GM12878 (cell line): ENCODE data around the gene THADA. TPM values are rescaled to one million over a fixed set of nuclear protein-coding genes. Genes with fewer than 3 reads are reported as not detected.

Experiments
- CREB1 ChIP-seq: IDR thresholded peaks from 2 replicates; pipeline ENCODE4 v1.6.1; 2012; ENCODE audit warnings: low read depth, mild to moderate bottlenecking, inconsistent platforms
- E4F1 ChIP-seq: fragments of 450-650 bp; IDR thresholded peaks from 2 replicates; pipeline ENCODE4 v1.6.1; 2018; ENCODE audit warnings: borderline replicate concordance, mild to moderate bottlenecking; ENCODE audit not compliant: partially characterized antibody
- GABPA ChIP-seq: IDR thresholded peaks from 2 replicates; pipeline ENCODE4 v1.6.1; 2014; ENCODE audit warnings: antibody characterized with exemption, low read depth, mild to moderate bottlenecking, inconsistent platforms
- IRF5 ChIP-seq: fragments of 450-650 bp; IDR thresholded peaks from 2 replicates; pipeline ENCODE4 v1.6.1; 2017; ENCODE audit warnings: borderline replicate concordance
- MTA2 ChIP-seq: fragments of 450-650 bp; IDR thresholded peaks from 2 replicates; pipeline ENCODE4 v1.6.1; 2016; ENCODE audit warnings: low read depth, mild to moderate bottlenecking, moderate library complexity
- PML ChIP-seq: IDR thresholded peaks from 2 replicates; pipeline ENCODE4 v1.6.1; 2012; ENCODE audit warnings: low read length, inconsistent platforms
- POLR2AphosphoS2 ChIP-seq: IDR thresholded peaks from 2 replicates; pipeline ENCODE4 v1.6.1; 2011; ENCODE audit warnings: low read depth, mild to moderate bottlenecking, low read length, improper control_type of control experiment, moderate library complexity
- RAD21 ChIP-seq: IDR thresholded peaks from 2 replicates; pipeline ENCODE4 v1.6.1; 2011; ENCODE audit warnings: mild to moderate bottlenecking, low read depth, low read length, moderate library complexity; ENCODE audit not compliant: insufficient read depth
- SMAD5 ChIP-seq: IDR thresholded peaks from 2 replicates; pipeline ENCODE4 v1.6.1; 2016; ENCODE audit warnings: antibody characterized with exemption, low read depth
- SREBF1 ChIP-seq: IDR thresholded peaks from 2 replicates; pipeline ENCODE4 v1.6.1; 2012; ENCODE audit warnings: mild to moderate bottlenecking, low read length
- TCF3 ChIP-seq: IDR thresholded peaks from 2 replicates; pipeline ENCODE4 v1.6.1; 2012; ENCODE audit warnings: low read depth, mild to moderate bottlenecking, low read length, borderline replicate concordance; ENCODE audit not compliant: insufficient read depth
- polyA plus RNA-seq, 11 experiments: library from polyadenylated mRNA; depleted of rRNA in 4 of 11; unstranded in 6 of 11; stranded (reverse) in 5 of 11; fragments of >200 nt; fragmentation: Nextera tagmentation in 4 of 11; fragmentation: Illumina TruSeq in 1 of 11; extraction: Ambion mirVana in 4 of 11; extraction: Trizol in 1 of 11; gene quantifications; 1 replicate in 1 of 11; 2 replicates in 10 of 11; pipeline versions ENCODE4 v1.2.1 to v1.2.3, GENCODE V29; 2011 to 2016; ENCODE audit warnings: inconsistent platforms in 2 of 11, missing spikeins in 2 of 11, low read depth in 1 of 11
- total RNA-seq, 4 experiments: library from RNA; depleted of rRNA in 3 of 4; stranded (reverse); fragments of >200 nt in 3 of 4; fragmentation: Illumina TruSeq in 1 of 4; extraction: Trizol in 1 of 4; gene quantifications; 2 replicates each; pipeline versions ENCODE4 v1.2.1 to v1.2.3, GENCODE V29; 2013 to 2021
- TF ChIP-seq, protein P1 (sequence below): fragments of 450-650 bp; IDR thresholded peaks from 2 replicates; pipeline ENCODE4 v1.6.1; 2017; ENCODE audit warnings: mild to moderate bottlenecking, moderate library complexity
- TF ChIP-seq, protein P2 (sequence below): fragments of 450-650 bp; formaldehyde crosslinking; IDR thresholded peaks from 2 replicates; pipeline ENCODE4 v1.5.0; 2022; ENCODE audit warnings: mild to moderate bottlenecking, missing genetic modification characterization

Gene THADA
- total and polyA plus RNA-seq, 10 of the 15 experiments (the other 5 are each of a cell fraction or from before 2014, with no cell fraction given), result 14.6 to 33.2 (median 23.2) TPM

DNA sequence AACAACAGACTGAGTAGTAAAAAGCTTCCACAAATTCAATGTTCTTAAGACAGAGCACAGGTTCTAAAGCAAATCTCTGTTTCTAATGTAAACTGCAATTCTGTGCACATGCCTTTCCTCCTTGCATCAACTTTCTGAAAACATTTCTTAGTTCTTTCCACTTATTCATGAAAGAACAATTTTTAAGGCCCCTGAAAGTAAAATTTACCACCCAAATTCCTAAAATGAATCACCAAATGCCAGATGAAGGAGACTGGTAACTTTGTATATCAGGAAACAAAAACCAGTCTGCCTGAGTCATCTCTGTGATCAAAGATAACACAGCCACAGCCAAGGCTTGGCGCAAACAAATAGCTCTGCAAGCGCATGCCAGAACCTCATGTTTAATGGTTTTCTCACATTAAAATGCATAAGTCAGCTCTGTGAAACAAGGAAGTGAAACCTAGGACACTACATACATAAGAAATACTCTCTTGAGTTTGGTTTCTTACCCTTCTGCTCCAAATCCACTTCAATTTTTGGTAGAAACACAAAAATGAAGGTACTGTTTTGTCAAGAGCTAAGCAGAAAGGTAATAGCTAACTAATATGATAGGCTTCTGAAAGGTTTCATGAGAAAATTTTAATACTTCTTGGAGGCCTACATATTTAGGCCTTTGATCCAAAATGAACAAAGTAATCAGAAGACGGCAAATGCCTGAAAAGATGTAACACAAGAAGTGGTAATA, 169.4 kb downstream of the THADA start (continued):
- TF ChIP-seq TCF3, result peak; percentile 42; the same call in 1 of the 2 replicates
- TF ChIP-seq RAD21, result no peak; the same call in 1 of the 2 replicates
- no peak for TF ChIP-seq SMAD5
- TF ChIP-seq POLR2AphosphoS2, result no peak
- peak; percentile 64; the same call in 1 of the 2 replicates for TF ChIP-seq GABPA
- 0 out of 2 replicates have a peak, but pooled peaks have one; percentile 42 for TF ChIP-seq SREBF1
- peak; percentile 76 for TF ChIP-seq CREB1
- TF ChIP-seq IRF5, result no peak
- TF ChIP-seq MTA2, result peak; percentile 99
- TF ChIP-seq E4F1, result no peak
- TF ChIP-seq, protein P1, sequence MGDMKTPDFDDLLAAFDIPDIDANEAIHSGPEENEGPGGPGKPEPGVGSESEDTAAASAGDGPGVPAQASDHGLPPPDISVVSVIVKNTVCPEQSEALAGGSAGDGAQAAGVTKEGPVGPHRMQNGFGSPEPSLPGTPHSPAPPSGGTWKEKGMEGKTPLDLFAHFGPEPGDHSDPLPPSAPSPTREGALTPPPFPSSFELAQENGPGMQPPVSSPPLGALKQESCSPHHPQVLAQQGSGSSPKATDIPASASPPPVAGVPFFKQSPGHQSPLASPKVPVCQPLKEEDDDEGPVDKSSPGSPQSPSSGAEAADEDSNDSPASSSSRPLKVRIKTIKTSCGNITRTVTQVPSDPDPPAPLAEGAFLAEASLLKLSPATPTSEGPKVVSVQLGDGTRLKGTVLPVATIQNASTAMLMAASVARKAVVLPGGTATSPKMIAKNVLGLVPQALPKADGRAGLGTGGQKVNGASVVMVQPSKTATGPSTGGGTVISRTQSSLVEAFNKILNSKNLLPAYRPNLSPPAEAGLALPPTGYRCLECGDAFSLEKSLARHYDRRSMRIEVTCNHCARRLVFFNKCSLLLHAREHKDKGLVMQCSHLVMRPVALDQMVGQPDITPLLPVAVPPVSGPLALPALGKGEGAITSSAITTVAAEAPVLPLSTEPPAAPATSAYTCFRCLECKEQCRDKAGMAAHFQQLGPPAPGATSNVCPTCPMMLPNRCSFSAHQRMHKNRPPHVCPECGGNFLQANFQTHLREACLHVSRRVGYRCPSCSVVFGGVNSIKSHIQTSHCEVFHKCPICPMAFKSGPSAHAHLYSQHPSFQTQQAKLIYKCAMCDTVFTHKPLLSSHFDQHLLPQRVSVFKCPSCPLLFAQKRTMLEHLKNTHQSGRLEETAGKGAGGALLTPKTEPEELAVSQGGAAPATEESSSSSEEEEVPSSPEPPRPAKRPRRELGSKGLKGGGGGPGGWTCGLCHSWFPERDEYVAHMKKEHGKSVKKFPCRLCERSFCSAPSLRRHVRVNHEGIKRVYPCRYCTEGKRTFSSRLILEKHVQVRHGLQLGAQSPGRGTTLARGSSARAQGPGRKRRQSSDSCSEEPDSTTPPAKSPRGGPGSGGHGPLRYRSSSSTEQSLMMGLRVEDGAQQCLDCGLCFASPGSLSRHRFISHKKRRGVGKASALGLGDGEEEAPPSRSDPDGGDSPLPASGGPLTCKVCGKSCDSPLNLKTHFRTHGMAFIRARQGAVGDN, result peak; percentile 70
- TF ChIP-seq, protein P2, sequence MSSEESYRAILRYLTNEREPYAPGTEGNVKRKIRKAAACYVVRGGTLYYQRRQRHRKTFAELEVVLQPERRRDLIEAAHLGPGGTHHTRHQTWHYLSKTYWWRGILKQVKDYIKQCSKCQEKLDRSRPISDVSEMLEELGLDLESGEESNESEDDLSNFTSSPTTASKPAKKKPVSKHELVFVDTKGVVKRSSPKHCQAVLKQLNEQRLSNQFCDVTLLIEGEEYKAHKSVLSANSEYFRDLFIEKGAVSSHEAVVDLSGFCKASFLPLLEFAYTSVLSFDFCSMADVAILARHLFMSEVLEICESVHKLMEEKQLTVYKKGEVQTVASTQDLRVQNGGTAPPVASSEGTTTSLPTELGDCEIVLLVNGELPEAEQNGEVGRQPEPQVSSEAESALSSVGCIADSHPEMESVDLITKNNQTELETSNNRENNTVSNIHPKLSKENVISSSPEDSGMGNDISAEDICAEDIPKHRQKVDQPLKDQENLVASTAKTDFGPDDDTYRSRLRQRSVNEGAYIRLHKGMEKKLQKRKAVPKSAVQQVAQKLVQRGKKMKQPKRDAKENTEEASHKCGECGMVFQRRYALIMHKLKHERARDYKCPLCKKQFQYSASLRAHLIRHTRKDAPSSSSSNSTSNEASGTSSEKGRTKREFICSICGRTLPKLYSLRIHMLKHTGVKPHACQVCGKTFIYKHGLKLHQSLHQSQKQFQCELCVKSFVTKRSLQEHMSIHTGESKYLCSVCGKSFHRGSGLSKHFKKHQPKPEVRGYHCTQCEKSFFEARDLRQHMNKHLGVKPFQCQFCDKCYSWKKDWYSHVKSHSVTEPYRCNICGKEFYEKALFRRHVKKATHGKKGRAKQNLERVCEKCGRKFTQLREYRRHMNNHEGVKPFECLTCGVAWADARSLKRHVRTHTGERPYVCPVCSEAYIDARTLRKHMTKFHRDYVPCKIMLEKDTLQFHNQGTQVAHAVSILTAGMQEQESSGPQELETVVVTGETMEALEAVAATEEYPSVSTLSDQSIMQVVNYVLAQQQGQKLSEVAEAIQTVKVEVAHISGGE (CRISPR knock-in tag), result no peak
- peak; percentile 77; the same call in 1 of the 2 replicates for TF ChIP-seq PML
